ENCODE results near the gene SOBP.

SOBP gene

GRCh38 chr6:107523794-107524193 is 33.9 kb downstream of the SOBP start:
- DNase-seq (ENCODE audit: low read depth, low spot score), result no peak

- no peak for DNase-seq (ENCODE audit: low read depth, low spot score)
Observed at GRCh38 chr6:107524626-107525025, 34.7 kb downstream of the SOBP start.

- no peak for DNase-seq (ENCODE audit: low read depth, low spot score)
Observed at GRCh38 chr6:107531868-107532267, 42.0 kb downstream of the SOBP start.

GRCh38 chr6:107532706-107533105 is 42.8 kb downstream of the SOBP start:
- no peak for DNase-seq (ENCODE audit: low read depth, low spot score)

GRCh38 chr6:107533415-107534059 is 43.6 kb downstream of the SOBP start:
- DNase-seq (ENCODE audit: low read depth, low spot score), result no peak

- no peak for DNase-seq (ENCODE audit: low read depth, low spot score)
Observed at GRCh38 chr6:107534571-107535141, 44.7 kb downstream of the SOBP start.

GRCh38 chr6:107535626-107536025 is 45.7 kb downstream of the SOBP start:
- no peak for DNase-seq (ENCODE audit: low read depth, low spot score)

GRCh38 chr6:107536180-107536961 is 46.5 kb downstream of the SOBP start:
- no peak for DNase-seq (ENCODE audit: low read depth, low spot score)

GRCh38 chr6:107537559-107537958 is 47.6 kb downstream of the SOBP start:
- no peak for DNase-seq (ENCODE audit: low read depth, low spot score)

GRCh38 chr6:107538856-107539387 is 49.0 kb downstream of the SOBP start:
- DNase-seq (ENCODE audit: low read depth, low spot score), result no peak

- no peak for DNase-seq (ENCODE audit: low read depth, low spot score)
Observed at GRCh38 chr6:107539409-107539808, 49.5 kb downstream of the SOBP start.

GRCh38 chr6:107539849-107540464 is 50.0 kb downstream of the SOBP start:
- no peak for DNase-seq (ENCODE audit: low read depth, low spot score)

GRCh38 chr6:107540465-107540857 is 50.5 kb downstream of the SOBP start:
- no peak for DNase-seq (ENCODE audit: low read depth, low spot score)

- no peak for DNase-seq (ENCODE audit: low read depth, low spot score)
Observed at GRCh38 chr6:107542192-107542668, 52.3 kb downstream of the SOBP start.

- no peak for DNase-seq (ENCODE audit: low read depth, low spot score)
Observed at GRCh38 chr6:107543088-107543487, 53.2 kb downstream of the SOBP start.

GRCh38 chr6:107543567-107543966 is 53.6 kb downstream of the SOBP start:
- DNase-seq (ENCODE audit: low read depth, low spot score), result no peak

GRCh38 chr6:107545763-107546162 is 55.8 kb downstream of the SOBP start:
- DNase-seq (ENCODE audit: low read depth, low spot score), result no peak

- DNase-seq (ENCODE audit: low read depth, low spot score), result no peak
Observed at GRCh38 chr6:107546691-107547450, 57.0 kb downstream of the SOBP start.

GRCh38 chr6:107547451-107547840 is 57.5 kb downstream of the SOBP start:
- DNase-seq (ENCODE audit: low read depth, low spot score), result no peak

GRCh38 chr6:107550241-107550840 is 60.4 kb downstream of the SOBP start:
- DNase-seq (ENCODE audit: low read depth, low spot score), result no peak

- no peak for DNase-seq (ENCODE audit: low read depth, low spot score)
Observed at GRCh38 chr6:107550906-107551305, 61.0 kb downstream of the SOBP start.
